Left renal pelvis (tissue), 4 donors: ENCODE data around the gene ERVW-1. TPM values are rescaled to one million over a fixed set of nuclear protein-coding genes. Genes with fewer than 3 reads are reported as not detected.

Experiments used
- DNase-seq, 4 donors: peaks; one replicate each; pipeline ENCODE4 v3.0.0-alpha.2; 2013; ENCODE audit warnings: low read depth in 4 of 4, low spot score in 3 of 4
- polyA plus RNA-seq, 4 donors: library from polyadenylated mRNA; unstranded; fragments of 120-200 nt; gene quantifications; one replicate each; pipeline ENCODE4 v1.2.1, GENCODE V29; 2013; ENCODE audit not compliant: insufficient read length in 4 of 4

ERVW-1 gene
- polyA plus RNA-seq, 4 donors = 0.44 to 2.1 (median 0.80) TPM

DNA sequence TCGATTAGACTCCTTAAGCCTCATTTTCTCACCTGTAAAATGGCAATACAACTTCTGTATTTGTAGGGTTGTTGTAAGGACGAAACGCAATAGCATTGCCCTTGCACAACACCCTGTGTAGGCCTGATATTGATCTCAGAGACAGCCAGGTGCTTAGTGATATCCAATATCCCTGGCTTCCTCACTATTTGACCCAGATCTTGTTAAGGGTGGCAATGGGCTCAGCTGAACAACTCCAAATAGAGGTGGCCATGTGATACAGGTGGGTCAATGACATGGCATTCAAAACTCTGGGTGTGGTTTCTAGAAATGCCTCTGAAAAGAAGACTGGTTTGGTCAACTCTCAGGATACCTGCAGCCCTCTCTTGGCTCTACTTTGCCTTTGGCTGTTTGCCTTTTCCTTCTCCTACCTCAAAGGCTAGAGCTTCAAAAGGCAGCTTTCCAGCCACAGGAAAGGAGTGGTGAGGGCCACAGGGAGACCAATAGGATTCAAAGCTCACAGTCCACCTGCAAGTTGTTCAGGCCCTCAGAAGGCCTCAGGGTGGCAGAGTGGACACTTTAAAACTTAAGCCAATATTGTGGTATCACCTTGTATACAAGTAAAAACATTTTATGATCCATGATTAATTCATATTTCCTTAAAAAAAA lies 45.3 kb downstream of the ERVW-1 start:
- no peak for DNase-seq

DNA sequence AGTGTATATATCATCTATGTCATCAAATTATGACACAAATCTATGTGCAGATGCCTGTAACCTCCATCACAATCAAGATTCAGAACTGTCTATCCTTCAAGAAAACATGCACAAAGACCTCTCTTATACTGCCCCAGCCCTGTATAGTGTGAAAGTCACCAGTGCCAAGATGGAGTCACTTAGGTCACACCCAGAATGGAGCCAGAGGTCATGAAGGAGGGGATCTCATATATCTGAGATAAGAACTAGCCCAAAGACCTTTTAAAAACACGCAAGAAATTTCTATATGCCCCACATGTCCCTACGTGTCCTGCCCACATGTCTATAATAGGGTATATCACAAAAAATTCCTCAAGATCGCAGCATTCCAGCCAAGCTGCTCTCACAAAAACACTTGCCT lies 50.6 kb downstream of the ERVW-1 start:
- DNase-seq = no peak

DNA sequence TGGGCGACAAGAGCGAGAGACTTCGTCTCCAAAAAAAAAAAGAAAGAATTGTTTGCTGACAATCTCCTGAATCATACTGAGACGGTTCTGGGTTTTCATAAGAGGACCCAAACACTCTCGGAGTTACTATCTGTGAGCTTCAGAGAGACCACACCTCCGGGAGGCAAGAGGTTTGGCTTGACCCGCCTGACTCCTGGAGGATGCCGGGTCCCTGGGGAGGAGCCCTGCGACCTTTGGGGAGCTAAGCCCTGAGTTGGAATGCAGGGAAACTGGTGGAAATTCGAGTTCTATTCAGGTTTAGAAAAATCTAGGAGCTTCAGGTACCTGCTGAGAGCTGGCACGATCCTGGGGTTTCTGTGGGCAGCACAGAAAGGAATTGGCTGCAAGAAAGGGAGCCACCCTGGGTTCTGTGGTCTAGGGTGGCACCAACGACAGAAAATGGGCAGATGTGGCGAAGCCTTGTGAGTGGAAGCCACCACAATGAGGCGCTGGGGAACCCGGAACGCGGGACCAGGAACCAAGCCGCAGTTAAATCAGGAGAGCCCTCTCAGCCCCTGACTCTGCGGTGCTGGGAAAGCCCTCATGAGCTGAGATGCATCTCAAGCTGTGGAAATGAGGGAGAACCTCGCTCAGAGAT lies 52.3 kb downstream of the ERVW-1 start:
- no peak for DNase-seq

DNA sequence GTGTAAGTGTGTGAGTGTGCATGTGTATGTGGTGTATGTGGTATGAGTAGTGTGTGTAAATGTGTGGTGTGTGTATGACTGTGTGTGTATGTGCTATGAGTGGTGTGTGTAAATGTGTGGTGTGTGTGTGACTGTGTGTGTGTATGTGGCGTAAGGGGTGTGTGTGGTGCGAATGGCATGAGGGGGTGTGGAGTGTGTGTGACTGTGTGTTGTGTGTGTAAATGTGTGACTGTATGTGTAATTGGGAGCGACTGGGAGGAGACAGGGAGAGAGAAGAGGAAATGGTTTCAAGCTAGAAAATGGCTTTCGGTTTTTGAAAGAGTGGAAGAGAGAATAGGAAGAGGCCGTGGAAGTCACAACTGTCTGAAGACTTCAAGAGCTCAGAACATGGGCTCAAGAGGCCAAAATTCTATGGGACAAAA lies 54.0 kb downstream of the ERVW-1 start:
- no peak for DNase-seq

DNA sequence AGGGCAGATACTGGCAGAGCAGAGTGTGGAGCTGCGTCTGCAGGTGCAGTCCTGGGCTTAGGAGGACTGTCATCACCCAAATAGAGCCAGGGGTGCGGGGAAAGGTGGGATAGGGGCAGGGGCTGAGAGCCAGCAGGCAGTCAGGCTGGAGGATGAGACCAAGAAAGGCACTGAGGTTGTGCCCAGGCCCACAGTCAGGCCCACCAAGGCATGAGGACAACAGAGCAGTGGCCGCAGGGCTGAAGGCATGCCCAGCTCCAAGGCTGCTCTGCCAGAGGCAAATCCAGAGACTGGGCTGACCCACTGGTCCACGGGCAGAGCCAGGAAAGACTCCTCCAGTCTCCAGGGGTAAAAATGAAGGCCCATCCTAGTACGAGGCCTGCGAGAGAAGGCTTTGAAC lies 54.8 kb downstream of the ERVW-1 start:
- no peak for DNase-seq

DNA sequence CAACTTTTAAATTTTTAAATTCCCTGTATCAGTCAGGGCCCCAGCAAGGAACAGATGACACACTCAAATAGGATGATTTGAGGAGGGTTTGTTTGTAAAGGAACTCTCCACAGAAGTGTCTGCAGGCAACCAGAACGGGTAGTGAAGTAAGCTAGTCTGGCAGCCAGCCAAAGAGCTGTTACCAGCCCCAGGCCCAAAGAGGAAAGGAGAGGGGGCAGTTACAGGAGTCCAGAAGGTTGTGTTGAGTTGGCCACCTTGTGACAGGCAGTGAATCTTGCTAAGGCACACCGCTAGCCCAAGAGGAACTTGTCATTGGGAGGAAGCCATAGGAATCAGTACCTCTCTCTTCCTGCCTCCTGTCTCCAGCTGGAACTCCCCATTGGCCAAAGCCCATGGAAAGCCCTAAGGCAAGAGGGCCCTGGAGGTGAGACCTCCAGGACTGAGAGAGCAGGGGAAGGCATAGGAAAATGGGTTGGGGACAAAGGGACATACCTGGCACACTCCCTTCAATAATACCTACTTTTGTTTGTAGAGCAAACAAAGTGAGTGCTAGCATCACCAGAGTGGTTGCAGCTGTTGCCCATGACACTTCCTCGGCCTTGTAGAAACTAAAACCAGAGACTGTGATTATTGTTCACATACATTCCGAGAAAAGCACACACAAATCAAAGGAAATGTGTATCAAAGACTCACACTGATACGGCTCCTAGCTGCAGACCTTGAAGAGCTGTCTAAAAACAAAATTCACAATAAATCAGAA lies 55.9 kb downstream of the ERVW-1 start:
- peak in 2 of 4 donors; percentile 18 to 23 for DNase-seq

Other genes with a start within 250 kb of the ERVW-1 start
- 10 to 100 TPM; 41.9 to 57.2 (median 44.3) TPM for gene KRIT1, start 232.0 kb downstream of the ERVW-1 start, polyA plus RNA-seq
- gene ANKIB1, start 232.0 kb downstream of the ERVW-1 start, polyA plus RNA-seq = 10 to 100 TPM; 40.6 to 51.8 (median 44.8) TPM
- 10 to 100 TPM; 32.4 to 63.4 (median 40.3) TPM for gene GATAD1, start 30.5 kb downstream of the ERVW-1 start, polyA plus RNA-seq
- gene PEX1, start 50.6 kb upstream of the ERVW-1 start, polyA plus RNA-seq = 10 to 100 TPM; 23.2 to 51.8 (median 37.6) TPM
- gene RBM48, start 50.8 kb upstream of the ERVW-1 start, polyA plus RNA-seq = 10 to 100 TPM; 17.0 to 21.7 (median 18.1) TPM
- gene FAM133B, start 112.4 kb upstream of the ERVW-1 start, polyA plus RNA-seq = 10 to 100 TPM; 33.1 to 58.4 (median 42.4) TPM